Measurements from ENCODE around the gene ATXN1. TPM values are rescaled to one million over a fixed set of nuclear protein-coding genes. Genes with fewer than 3 reads are reported as not detected.
A peak's percentile ranks its signal among the peaks of the same experiment; 100 is the strongest.

The ATXN1 gene
- total RNA-seq, 1 donor from 2014 or later: 71.2 TPM

DNA sequence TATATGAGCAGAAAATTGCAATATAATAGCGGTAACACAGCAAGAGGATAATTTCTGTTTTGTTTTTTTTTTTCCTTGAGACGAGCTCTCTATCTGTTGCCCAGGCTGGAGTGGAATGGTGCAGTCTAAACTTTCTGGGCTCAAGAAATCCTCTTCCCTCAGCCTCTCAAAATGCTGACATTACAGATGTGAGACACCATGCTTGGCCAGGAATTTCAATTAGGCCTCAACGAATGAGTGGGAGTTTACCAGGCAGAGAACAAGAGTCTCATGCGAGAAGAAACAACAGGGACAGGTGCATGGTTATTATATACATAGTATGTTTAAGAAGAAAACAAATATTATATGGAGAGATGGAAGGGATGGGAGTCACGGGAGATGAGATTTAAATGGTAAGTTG, 111.4 kb downstream of the ATXN1 start:
- Histone ChIP-seq H3K4me1 (no peaks in the 10 kb centered on the region), H3K4me3 (no peak overlapping the region), H3K36me3 (no peaks in the 10 kb centered on the region), H3K27me3 (no peaks in the 10 kb centered on the region), H3K27ac (no peak overlapping the region), H3K9me3 (no peaks in the 10 kb centered on the region)
- TF ChIP-seq CTCF (IDR thresholded peaks at IDR 0.05): no peak
- no peak for DNase-seq
- intact Hi-C loops (cut with DNase I): no loop called here
- no peak for ATAC-seq

DNA sequence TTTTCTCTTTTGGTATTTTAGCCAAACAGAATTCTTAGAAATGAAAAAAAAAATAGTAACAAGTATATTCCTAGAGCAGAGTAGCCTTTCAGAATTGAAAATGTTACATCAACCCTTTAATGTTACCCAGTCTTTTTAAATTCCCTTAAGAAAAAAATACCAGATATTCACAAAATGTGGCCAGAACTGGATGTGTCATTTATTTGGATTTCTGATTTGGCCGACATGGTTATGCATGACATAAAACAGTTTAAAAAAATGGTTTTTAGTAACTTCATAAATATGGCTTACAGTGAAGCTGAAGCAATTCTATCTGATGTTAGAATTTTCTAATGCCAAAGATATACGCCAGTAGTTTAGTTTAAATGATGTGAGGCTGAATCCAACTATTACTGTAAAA, 112.0 kb downstream of the ATXN1 start:
- no peak overlapping the region for H3K4me3 ChIP-seq
- no peaks in the 10 kb centered on the region for H3K36me3 ChIP-seq
- no peaks in the 10 kb centered on the region for H3K4me1 ChIP-seq
- no peak overlapping the region for H3K27ac ChIP-seq
- intact Hi-C loops (cut with DNase I): no loop called here
- no peak for DNase-seq
- H3K9me3 ChIP-seq: no peaks in the 10 kb centered on the region
- H3K27me3 ChIP-seq: no peaks in the 10 kb centered on the region
- TF ChIP-seq CTCF (IDR thresholded peaks at IDR 0.05): no peak
- no peak for ATAC-seq

GRCh38 chr6:16648003-16648402, 113.3 kb downstream of the ATXN1 start:
- H3K9me3 ChIP-seq: no peaks in the 10 kb centered on the region
- peak; percentile 47 for ATAC-seq
- TF ChIP-seq CTCF (IDR thresholded peaks at IDR 0.05): no peak
- no peak for DNase-seq
- no peak overlapping the region for H3K4me3 ChIP-seq
- H3K27me3 ChIP-seq: no peaks in the 10 kb centered on the region
- H3K36me3 ChIP-seq: no peaks in the 10 kb centered on the region
- no peak overlapping the region for H3K27ac ChIP-seq
- intact Hi-C loops (cut with DNase I): no loop called here
- no peaks in the 10 kb centered on the region for H3K4me1 ChIP-seq

- Histone ChIP-seq H3K4me1 (no peaks in the 10 kb centered on the region), H3K9me3 (no peaks in the 10 kb centered on the region), H3K36me3 (no peaks in the 10 kb centered on the region), H3K4me3 (no peak overlapping the region), H3K27me3 (no peaks in the 10 kb centered on the region), H3K27ac (no peak overlapping the region)
- intact Hi-C loops (cut with DNase I): no loop called here
- DNase-seq (no peak), ATAC-seq (no peak)
- TF ChIP-seq CTCF (IDR thresholded peaks at IDR 0.05): no peak
These were observed 113.8 kb downstream of the ATXN1 start for GRCh38 chr6:16647422-16647821.

GRCh38 chr6:16644540-16645250, 116.6 kb downstream of the ATXN1 start:
- H3K27ac ChIP-seq: no peak overlapping the region
- TF ChIP-seq CTCF (IDR thresholded peaks at IDR 0.05): no peak
- intact Hi-C loops (cut with DNase I): no loop called here
- no peaks in the 10 kb centered on the region for H3K9me3 ChIP-seq
- no peak overlapping the region for H3K4me3 ChIP-seq
- no peaks in the 10 kb centered on the region for H3K36me3 ChIP-seq
- no peaks in the 10 kb centered on the region for H3K27me3 ChIP-seq
- ATAC-seq (no peak), DNase-seq (no peak)
- H3K4me1 ChIP-seq: no peaks in the 10 kb centered on the region

All from upper lobe of right lung (tissue), 1 donor.